ENCODE data around the gene NUCKS1.

NUCKS1 gene

DNA sequence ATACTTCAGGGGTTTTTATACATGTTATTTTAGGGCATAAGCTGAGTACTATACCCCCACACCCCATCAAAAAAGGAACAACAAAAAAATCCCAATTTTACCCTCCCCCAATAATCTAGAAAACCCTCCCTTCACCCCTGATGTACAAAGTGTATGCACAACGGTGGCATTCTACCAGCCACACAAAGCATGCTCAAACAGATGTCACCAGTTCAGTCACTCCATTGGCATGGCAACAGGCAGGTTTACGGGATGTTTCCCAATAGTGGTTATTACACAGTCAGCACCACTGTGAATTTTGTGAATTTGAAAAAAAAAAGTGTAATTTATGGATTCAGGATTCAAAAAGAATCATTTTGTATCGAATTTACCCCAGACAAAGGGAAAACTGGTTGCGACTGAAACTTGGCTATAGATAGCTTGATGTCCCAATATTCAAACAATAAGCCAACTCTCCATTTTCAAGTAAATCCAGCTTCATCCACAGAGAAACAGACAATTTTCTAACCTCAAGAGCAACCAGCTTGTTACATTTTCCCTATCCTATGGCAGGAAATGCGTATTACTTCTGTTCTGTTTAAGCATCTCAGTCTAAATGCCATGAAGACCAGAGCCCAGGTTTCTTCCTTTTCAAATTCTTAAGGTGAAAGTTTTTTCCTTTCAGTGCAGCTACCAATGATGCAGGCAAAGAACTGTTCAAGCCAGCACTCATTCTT is 35.6 kb downstream of the NUCKS1 start:
- no peaks in the 10 kb centered on the region for H3K9me3 ChIP-seq (ENCODE audit: control insufficient read depth in 1 of 2, low read length in 2 of 2)
- no peak overlapping the region for H3K9ac ChIP-seq (ENCODE audit: low read depth in 1 of 2, low read length in 2 of 2)
- H3K27me3 ChIP-seq (ENCODE audit: control insufficient read depth in 1 of 2, insufficient read depth in 2 of 2, low read length in 2 of 2), result no peaks in the 10 kb centered on the region
- no peak overlapping the region for H3K4me3 ChIP-seq (ENCODE audit: low read depth in 1 of 2, low read length in 2 of 2)
- no peak overlapping the region for H3K27ac ChIP-seq (ENCODE audit: low read depth, low read length)
- H3K36me3 ChIP-seq (ENCODE audit: control insufficient read depth in 1 of 2, insufficient read depth in 2 of 2, low read length in 2 of 2), result peaks cover 21 to 27% of the 10 kb centered on the region in 2 donors
- peaks cover 3 to 11% of the 10 kb centered on the region in 2 donors for H3K4me1 ChIP-seq (ENCODE audit: control insufficient read depth in 1 of 2, insufficient read depth in 2 of 2, low read length in 2 of 2)

- Histone ChIP-seq H3K9me3 (ENCODE audit: control insufficient read depth in 1 of 2, low read length in 2 of 2) (no peaks in the 10 kb centered on the region), H3K9ac (ENCODE audit: low read depth in 1 of 2, low read length in 2 of 2) (no peak overlapping the region), H3K4me3 (ENCODE audit: low read depth in 1 of 2, low read length in 2 of 2) (no peak overlapping the region), H3K36me3 (ENCODE audit: control insufficient read depth in 1 of 2, insufficient read depth in 2 of 2, low read length in 2 of 2) (peaks cover 7 to 11% of the 10 kb centered on the region in 2 donors), H3K27me3 (ENCODE audit: control insufficient read depth in 1 of 2, insufficient read depth in 2 of 2, low read length in 2 of 2) (no peaks in the 10 kb centered on the region), H3K4me1 (ENCODE audit: control insufficient read depth in 1 of 2, insufficient read depth in 2 of 2, low read length in 2 of 2) (peaks cover 0 to 5% of the 10 kb centered on the region in 2 donors), H3K27ac (ENCODE audit: low read depth, low read length) (no peak overlapping the region)
These were observed 38.6 kb downstream of the NUCKS1 start for GRCh38 chr1:205711105-205712048.

GRCh38 chr1:205710201-205711062 is 39.5 kb downstream of the NUCKS1 start:
- no peak overlapping the region for H3K27ac ChIP-seq (ENCODE audit: low read depth, low read length)
- H3K36me3 ChIP-seq (ENCODE audit: control insufficient read depth in 1 of 2, insufficient read depth in 2 of 2, low read length in 2 of 2), result peaks cover 3 to 8% of the 10 kb centered on the region in 2 donors
- H3K9ac ChIP-seq (ENCODE audit: low read depth in 1 of 2, low read length in 2 of 2), result no peak overlapping the region

GRCh38 chr1:205709640-205710039 is 40.3 kb downstream of the NUCKS1 start:
- Histone ChIP-seq H3K4me1 (ENCODE audit: control insufficient read depth in 1 of 2, insufficient read depth in 2 of 2, low read length in 2 of 2) (no peaks in the 10 kb centered on the region), H3K36me3 (ENCODE audit: control insufficient read depth in 1 of 2, insufficient read depth in 2 of 2, low read length in 2 of 2) (peaks cover 0 to under 1% of the 10 kb centered on the region in 2 donors), H3K27ac (ENCODE audit: low read depth, low read length) (no peak overlapping the region), H3K4me3 (ENCODE audit: low read depth in 1 of 2, low read length in 2 of 2) (no peak overlapping the region), H3K9me3 (ENCODE audit: control insufficient read depth in 1 of 2, low read length in 2 of 2) (no peaks in the 10 kb centered on the region), H3K9ac (ENCODE audit: low read depth in 1 of 2, low read length in 2 of 2) (no peak overlapping the region), H3K27me3 (ENCODE audit: control insufficient read depth in 1 of 2, insufficient read depth in 2 of 2, low read length in 2 of 2) (no peaks in the 10 kb centered on the region)

More at GRCh38 chr1:205710201-205711062, 39.5 kb downstream of the NUCKS1 start:
- Histone ChIP-seq H3K4me1 (ENCODE audit: control insufficient read depth in 1 of 2, insufficient read depth in 2 of 2, low read length in 2 of 2) (no peaks in the 10 kb centered on the region), H3K4me3 (ENCODE audit: low read depth in 1 of 2, low read length in 2 of 2) (no peak overlapping the region), H3K9me3 (ENCODE audit: control insufficient read depth in 1 of 2, low read length in 2 of 2) (no peaks in the 10 kb centered on the region), H3K27me3 (ENCODE audit: control insufficient read depth in 1 of 2, insufficient read depth in 2 of 2, low read length in 2 of 2) (no peaks in the 10 kb centered on the region)

DNA sequence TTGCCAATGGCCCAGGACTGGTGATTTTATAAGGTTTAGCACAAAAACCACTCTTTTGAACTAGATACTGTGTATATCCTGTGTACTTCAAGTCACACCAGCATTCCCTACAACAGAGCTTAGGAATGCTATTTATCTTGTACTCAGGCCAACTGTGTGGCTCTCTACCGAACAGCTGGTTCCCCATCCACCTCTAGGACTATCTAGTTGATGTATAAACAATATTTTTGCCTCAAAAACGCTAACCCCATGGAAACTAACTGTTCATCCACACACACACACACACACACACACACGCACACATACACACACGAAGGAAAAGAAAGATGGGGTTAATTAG is 41.0 kb downstream of the NUCKS1 start:
- H3K36me3 ChIP-seq (ENCODE audit: control insufficient read depth in 1 of 2, insufficient read depth in 2 of 2, low read length in 2 of 2), result peaks cover 0 to 2% of the 10 kb centered on the region in 2 donors
- no peaks in the 10 kb centered on the region for H3K4me1 ChIP-seq (ENCODE audit: control insufficient read depth in 1 of 2, insufficient read depth in 2 of 2, low read length in 2 of 2)
- H3K27ac ChIP-seq (ENCODE audit: low read depth, low read length), result no peak overlapping the region
- no peaks in the 10 kb centered on the region for H3K9me3 ChIP-seq (ENCODE audit: control insufficient read depth in 1 of 2, low read length in 2 of 2)
- H3K4me3 ChIP-seq (ENCODE audit: low read depth in 1 of 2, low read length in 2 of 2), result no peak overlapping the region
- H3K27me3 ChIP-seq (ENCODE audit: control insufficient read depth in 1 of 2, insufficient read depth in 2 of 2, low read length in 2 of 2), result no peaks in the 10 kb centered on the region
- no peak overlapping the region for H3K9ac ChIP-seq (ENCODE audit: low read depth in 1 of 2, low read length in 2 of 2)

GRCh38 chr1:205706601-205707502 is 43.1 kb downstream of the NUCKS1 start:
- Histone ChIP-seq H3K9me3 (ENCODE audit: control insufficient read depth in 1 of 2, low read length in 2 of 2) (no peaks in the 10 kb centered on the region), H3K9ac (ENCODE audit: low read depth in 1 of 2, low read length in 2 of 2) (no peak overlapping the region), H3K27ac (ENCODE audit: low read depth, low read length) (no peak overlapping the region), H3K27me3 (ENCODE audit: control insufficient read depth in 1 of 2, insufficient read depth in 2 of 2, low read length in 2 of 2) (no peaks in the 10 kb centered on the region), H3K4me3 (ENCODE audit: low read depth in 1 of 2, low read length in 2 of 2) (no peak overlapping the region), H3K36me3 (ENCODE audit: control insufficient read depth in 1 of 2, insufficient read depth in 2 of 2, low read length in 2 of 2) (peaks cover 0 to 4% of the 10 kb centered on the region in 2 donors), H3K4me1 (ENCODE audit: control insufficient read depth in 1 of 2, insufficient read depth in 2 of 2, low read length in 2 of 2) (no peaks in the 10 kb centered on the region)

GRCh38 chr1:205704903-205705302 is 45.1 kb downstream of the NUCKS1 start:
- Histone ChIP-seq H3K9ac (ENCODE audit: low read depth in 1 of 2, low read length in 2 of 2) (no peak overlapping the region), H3K27me3 (ENCODE audit: control insufficient read depth in 1 of 2, insufficient read depth in 2 of 2, low read length in 2 of 2) (no peaks in the 10 kb centered on the region), H3K4me1 (ENCODE audit: control insufficient read depth in 1 of 2, insufficient read depth in 2 of 2, low read length in 2 of 2) (no peaks in the 10 kb centered on the region), H3K4me3 (ENCODE audit: low read depth in 1 of 2, low read length in 2 of 2) (no peak overlapping the region), H3K36me3 (ENCODE audit: control insufficient read depth in 1 of 2, insufficient read depth in 2 of 2, low read length in 2 of 2) (peaks cover 0 to 4% of the 10 kb centered on the region in 2 donors), H3K27ac (ENCODE audit: low read depth, low read length) (no peak overlapping the region), H3K9me3 (ENCODE audit: control insufficient read depth in 1 of 2, low read length in 2 of 2) (no peaks in the 10 kb centered on the region)

DNA sequence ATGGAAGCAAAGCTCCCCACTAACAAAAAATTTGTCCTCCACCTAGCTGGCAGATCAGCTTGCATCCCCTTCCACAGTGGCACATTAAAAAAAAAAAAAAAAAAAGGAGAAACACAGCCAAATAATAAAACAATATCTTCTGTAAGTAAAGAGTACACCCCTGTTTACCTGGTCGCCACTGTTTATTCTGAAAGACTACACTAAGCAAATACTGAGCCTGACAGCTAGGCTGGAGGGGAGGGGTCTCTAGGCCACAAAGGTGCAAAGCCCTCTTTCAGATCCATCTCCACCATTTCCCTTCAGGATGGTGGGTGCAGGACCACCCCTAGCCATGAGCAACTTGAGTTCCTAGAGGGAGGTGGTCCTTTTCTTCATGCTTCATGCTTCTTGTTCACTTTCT is 46.9 kb downstream of the NUCKS1 start:
- peaks cover 0 to 4% of the 10 kb centered on the region in 2 donors for H3K36me3 ChIP-seq (ENCODE audit: control insufficient read depth in 1 of 2, insufficient read depth in 2 of 2, low read length in 2 of 2)
- no peak overlapping the region for H3K27ac ChIP-seq (ENCODE audit: low read depth, low read length)
- no peak overlapping the region for H3K4me3 ChIP-seq (ENCODE audit: low read depth in 1 of 2, low read length in 2 of 2)
- H3K4me1 ChIP-seq (ENCODE audit: control insufficient read depth in 1 of 2, insufficient read depth in 2 of 2, low read length in 2 of 2), result no peaks in the 10 kb centered on the region
- H3K27me3 ChIP-seq (ENCODE audit: control insufficient read depth in 1 of 2, insufficient read depth in 2 of 2, low read length in 2 of 2), result no peaks in the 10 kb centered on the region
- no peaks in the 10 kb centered on the region for H3K9me3 ChIP-seq (ENCODE audit: control insufficient read depth in 1 of 2, low read length in 2 of 2)
- no peak overlapping the region for H3K9ac ChIP-seq (ENCODE audit: low read depth in 1 of 2, low read length in 2 of 2)

GRCh38 chr1:205701891-205702290 is 48.1 kb downstream of the NUCKS1 start:
- Histone ChIP-seq H3K4me3 (ENCODE audit: low read depth in 1 of 2, low read length in 2 of 2) (no peak overlapping the region), H3K36me3 (ENCODE audit: control insufficient read depth in 1 of 2, insufficient read depth in 2 of 2, low read length in 2 of 2) (peaks cover 0 to 4% of the 10 kb centered on the region in 2 donors), H3K27me3 (ENCODE audit: control insufficient read depth in 1 of 2, insufficient read depth in 2 of 2, low read length in 2 of 2) (no peaks in the 10 kb centered on the region), H3K27ac (ENCODE audit: low read depth, low read length) (no peak overlapping the region), H3K4me1 (ENCODE audit: control insufficient read depth in 1 of 2, insufficient read depth in 2 of 2, low read length in 2 of 2) (peaks cover 4 to 5% of the 10 kb centered on the region in 2 donors), H3K9me3 (ENCODE audit: control insufficient read depth in 1 of 2, low read length in 2 of 2) (no peaks in the 10 kb centered on the region), H3K9ac (ENCODE audit: low read depth in 1 of 2, low read length in 2 of 2) (no peak overlapping the region)

Measured in duodenal mucosa (tissue), 2 donors.